ENCODE measurements around the gene FNDC7. TPM values are rescaled to one million over a fixed set of nuclear protein-coding genes. Genes with fewer than 3 reads are reported as not detected.

FNDC7 gene
- total RNA-seq, 1 donor, result not detected

- Histone ChIP-seq H2AFZ (ENCODE audit: low read length) (no peak overlapping the region), H3K27me3 (ENCODE audit: insufficient read depth, low read length) (no peaks in the 10 kb centered on the region), H3K4me2 (ENCODE audit: insufficient read depth, low read length) (no peak overlapping the region), H3K9me3 (ENCODE audit: low read depth, low read length) (no peaks in the 10 kb centered on the region), H4K20me1 (ENCODE audit: insufficient read depth, low read length) (peaks cover 14% of the 10 kb centered on the region), H3K79me2 (ENCODE audit: insufficient read depth, low read length) (peaks cover 31% of the 10 kb centered on the region), H3K36me3 (ENCODE audit: insufficient read depth, low read length) (peaks cover 48% of the 10 kb centered on the region), H3K27ac (ENCODE audit: low read depth, low read length) (no peak overlapping the region), H3K4me1 (ENCODE audit: insufficient read depth, low read length) (no peaks in the 10 kb centered on the region), H3K4me3 (ENCODE audit: insufficient read depth, low read length) (no peak overlapping the region)
- no peak for DNase-seq (ENCODE audit: insufficient read length, low spot score, missing footprints)
- no peak for TF ChIP-seq CTCF (IDR thresholded peaks at IDR 0.05; ENCODE audit: extremely low read depth, low read depth, low read length)
Measured at GRCh38 chr1:108767115-108767514, 54.4 kb downstream of the FNDC7 start.

GRCh38 chr1:108767708-108768107 lies 55.0 kb downstream of the FNDC7 start:
- H3K27me3 ChIP-seq (ENCODE audit: insufficient read depth, low read length), result no peaks in the 10 kb centered on the region
- no peaks in the 10 kb centered on the region for H3K4me1 ChIP-seq (ENCODE audit: insufficient read depth, low read length)
- H3K4me2 ChIP-seq (ENCODE audit: insufficient read depth, low read length), result no peak overlapping the region
- peaks cover 14% of the 10 kb centered on the region for H4K20me1 ChIP-seq (ENCODE audit: insufficient read depth, low read length)
- TF ChIP-seq CTCF (IDR thresholded peaks at IDR 0.05; ENCODE audit: extremely low read depth, low read depth, low read length), result no peak
- no peak overlapping the region for H2AFZ ChIP-seq (ENCODE audit: low read length)
- peaks cover 48% of the 10 kb centered on the region for H3K36me3 ChIP-seq (ENCODE audit: insufficient read depth, low read length)
- peaks cover 29% of the 10 kb centered on the region for H3K79me2 ChIP-seq (ENCODE audit: insufficient read depth, low read length)
- DNase-seq (ENCODE audit: insufficient read length, low spot score, missing footprints), result no peak
- H3K4me3 ChIP-seq (ENCODE audit: insufficient read depth, low read length), result no peak overlapping the region
- H3K27ac ChIP-seq (ENCODE audit: low read depth, low read length), result no peak overlapping the region
- H3K9me3 ChIP-seq (ENCODE audit: low read depth, low read length), result no peaks in the 10 kb centered on the region

- Histone ChIP-seq H4K20me1 (ENCODE audit: insufficient read depth, low read length) (no peaks in the 10 kb centered on the region), H3K4me3 (ENCODE audit: insufficient read depth, low read length) (no peak overlapping the region), H3K4me1 (ENCODE audit: insufficient read depth, low read length) (no peaks in the 10 kb centered on the region), H2AFZ (ENCODE audit: low read length) (no peak overlapping the region), H3K27ac (ENCODE audit: low read depth, low read length) (no peak overlapping the region), H3K4me2 (ENCODE audit: insufficient read depth, low read length) (no peak overlapping the region), H3K79me2 (ENCODE audit: insufficient read depth, low read length) (no peaks in the 10 kb centered on the region), H3K36me3 (ENCODE audit: insufficient read depth, low read length) (peaks cover 62% of the 10 kb centered on the region), H3K27me3 (ENCODE audit: insufficient read depth, low read length) (no peaks in the 10 kb centered on the region), H3K9me3 (ENCODE audit: low read depth, low read length) (no peaks in the 10 kb centered on the region)
- TF ChIP-seq CTCF (IDR thresholded peaks at IDR 0.05; ENCODE audit: extremely low read depth, low read depth, low read length), result no peak
- DNase-seq (ENCODE audit: insufficient read length, low spot score, missing footprints), result no peak
Measured at GRCh38 chr1:108777839-108778238, 65.1 kb downstream of the FNDC7 start.

DNA sequence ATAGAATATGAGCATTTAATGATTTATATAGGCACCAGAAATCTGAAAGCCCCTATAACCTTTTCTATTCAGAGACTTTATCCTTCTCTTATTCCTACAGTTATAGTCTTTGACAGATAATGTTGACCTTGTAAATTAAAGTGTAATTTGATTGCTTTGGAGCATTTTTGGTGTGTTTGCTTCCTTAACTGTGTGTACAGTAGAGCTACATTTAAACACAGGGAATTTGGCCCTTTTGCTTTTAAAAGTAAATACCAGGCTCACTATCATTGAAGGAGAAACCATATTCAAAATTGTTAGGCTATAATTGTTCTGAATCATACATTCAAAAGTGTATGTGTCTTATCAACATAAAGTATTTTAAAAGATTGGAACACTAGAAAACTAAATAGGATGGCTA lies 66.7 kb downstream of the FNDC7 start:
- Histone ChIP-seq H3K27ac (ENCODE audit: low read depth, low read length) (no peak overlapping the region), H2AFZ (ENCODE audit: low read length) (no peak overlapping the region), H3K79me2 (ENCODE audit: insufficient read depth, low read length) (no peaks in the 10 kb centered on the region), H4K20me1 (ENCODE audit: insufficient read depth, low read length) (no peaks in the 10 kb centered on the region), H3K4me3 (ENCODE audit: insufficient read depth, low read length) (no peak overlapping the region), H3K27me3 (ENCODE audit: insufficient read depth, low read length) (no peaks in the 10 kb centered on the region), H3K36me3 (ENCODE audit: insufficient read depth, low read length) (peaks cover 67% of the 10 kb centered on the region), H3K4me2 (ENCODE audit: insufficient read depth, low read length) (no peak overlapping the region), H3K4me1 (ENCODE audit: insufficient read depth, low read length) (no peaks in the 10 kb centered on the region), H3K9me3 (ENCODE audit: low read depth, low read length) (no peaks in the 10 kb centered on the region)
- no peak for TF ChIP-seq CTCF (IDR thresholded peaks at IDR 0.05; ENCODE audit: extremely low read depth, low read depth, low read length)
- DNase-seq (ENCODE audit: insufficient read length, low spot score, missing footprints), result no peak

All from osteoblast (primary cell).